GM06990 (cell line): ENCODE measurements around the gene MED13L.
"Not testable (repeated sequence)": the region's sequence is repeated elsewhere in the genome, so short reads cannot be mapped to it uniquely, and the experiment has no call there.

ENCODE experiments used
- DNase-seq: peaks from one replicate; pipeline ENCODE4 v3.0.0-alpha.2; 2011; ENCODE audit not compliant: insufficient read length; ENCODE audit errors: extremely low read depth
- H3K27me3 ChIP-seq: replicated peaks from 2 replicates; pipeline ENCODE4 v1.6.0; 2011; ENCODE audit warnings: low read length; ENCODE audit not compliant: control insufficient read depth, insufficient read depth
- H3K36me3 ChIP-seq: 2 replicates; pipeline ENCODE4 v1.5.1; 2011; ENCODE audit warnings: low read length; ENCODE audit not compliant: control insufficient read depth, insufficient read depth
- H3K4me3 ChIP-seq: replicated peaks from 2 replicates; pipeline ENCODE4 v1.5.1; 2011; ENCODE audit warnings: low read depth, mild to moderate bottlenecking, control low read depth, low read length
- CTCF ChIP-seq: IDR thresholded peaks from 2 replicates; pipeline ENCODE4 v1.5.1; 2011; ENCODE audit warnings: low read length, control low read depth, mild to moderate bottlenecking, inconsistent platforms; ENCODE audit not compliant: insufficient read depth, poor library complexity, severe bottlenecking

Gene MED13L

GRCh38 chr12:116241157-116241759 is 36.2 kb downstream of the MED13L start:
- H3K36me3 ChIP-seq, result no peaks in the 10 kb centered on the region
- H3K27me3 ChIP-seq, result no peaks in the 10 kb centered on the region
- no peak for DNase-seq
- no peak for TF ChIP-seq CTCF
- H3K4me3 ChIP-seq, result no peak overlapping the region

- not testable (repeated sequence) for DNase-seq, H3K27me3 ChIP-seq, H3K4me3 ChIP-seq, H3K36me3 ChIP-seq
Observed at GRCh38 chr12:116238570-116239119, 38.8 kb downstream of the MED13L start.

- no peaks in the 10 kb centered on the region for H3K36me3 ChIP-seq
- H3K27me3 ChIP-seq, result no peaks in the 10 kb centered on the region
- no peak for TF ChIP-seq CTCF
- DNase-seq, result no peak
- no peak overlapping the region for H3K4me3 ChIP-seq
Observed at GRCh38 chr12:116238149-116238548, 39.3 kb downstream of the MED13L start.

GRCh38 chr12:116236976-116237375 is 40.5 kb downstream of the MED13L start:
- Histone ChIP-seq H3K27me3 (no peaks in the 10 kb centered on the region), H3K4me3 (no peak overlapping the region), H3K36me3 (no peaks in the 10 kb centered on the region)
- no peak for DNase-seq
- TF ChIP-seq CTCF, result no peak

- Histone ChIP-seq H3K4me3 (no peak overlapping the region), H3K36me3 (no peaks in the 10 kb centered on the region)
Observed at GRCh38 chr12:116236148-116236731, 41.3 kb downstream of the MED13L start.

GRCh38 chr12:116234148-116234547 is 43.3 kb downstream of the MED13L start:
- not testable (repeated sequence) for H3K36me3 ChIP-seq, H3K27me3 ChIP-seq, H3K4me3 ChIP-seq, DNase-seq

More at GRCh38 chr12:116236148-116236731, 41.3 kb downstream of the MED13L start:
- no peaks in the 10 kb centered on the region for H3K27me3 ChIP-seq
- peak; percentile 9 for DNase-seq
- TF ChIP-seq CTCF, result peak; percentile 69
